Measurements from ENCODE around the gene AARSD1. TPM values are rescaled to one million over a fixed set of nuclear protein-coding genes. Genes with fewer than 3 reads are reported as not detected.

AARSD1 gene
- polyA plus RNA-seq, 1 of the 3 experiments (the other 2 are of a cell fraction), result 52.0 TPM

DNA sequence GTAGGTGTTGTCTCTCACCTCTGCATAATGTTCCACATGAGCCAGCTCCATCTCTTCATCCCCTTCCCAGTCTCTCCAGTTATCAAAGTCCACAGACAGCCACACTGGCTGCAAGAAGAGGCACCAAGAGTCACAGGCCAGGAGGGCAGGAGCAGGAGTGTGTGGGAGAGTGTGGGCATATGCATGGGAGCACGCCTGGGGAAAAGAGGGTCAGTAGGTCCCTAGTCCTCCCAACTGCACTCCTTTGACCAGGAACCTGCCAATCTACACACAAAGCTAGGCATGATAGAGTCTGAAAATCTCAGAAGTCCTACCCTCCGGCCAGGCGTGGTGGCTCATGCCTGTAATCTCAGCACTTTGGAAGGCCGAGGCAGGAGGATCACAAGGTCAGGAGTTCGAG lies 7.3 kb upstream of the AARSD1 start:
- 75% methylated on average over 5 of the region's 5 CpGs for WGBS (ENCODE audit: low lambda C conversion rate)
- Histone ChIP-seq H3K4me2 (no peak overlapping the region), H3K4me3 (ENCODE audit: low read depth in 2 of 2, low read length in 1 of 2) (no peak overlapping the region), H4K20me1 (ENCODE audit: insufficient read depth) (no peaks in the 10 kb centered on the region), H3K79me2 (ENCODE audit: insufficient read depth) (no peaks in the 10 kb centered on the region), H3K27me3 (ENCODE audit: insufficient read depth) (no peaks in the 10 kb centered on the region), H3K4me1 (ENCODE audit: control insufficient read depth in 1 of 2, insufficient read depth in 2 of 2, low read depth in 1 of 2, low read length in 1 of 2) (no peaks in the 10 kb centered on the region), H3K36me3 (replicated peaks in 1 of 2; ENCODE audit: control insufficient read depth in 1 of 2, insufficient read depth in 2 of 2, low read length in 1 of 2) (no peaks in the 10 kb centered on the region), H3K9me2 (no peaks in the 10 kb centered on the region), H3K9me3 (no peaks in the 10 kb centered on the region), H3K27ac (ENCODE audit: low read depth in 2 of 2, low read length in 1 of 2) (no peak overlapping the region), H2AFZ (ENCODE audit: low read depth) (no peak overlapping the region), H3F3A (replicated peaks; ENCODE audit: insufficient read depth) (peaks cover 13% of the 10 kb centered on the region), H3K9ac (no peak overlapping the region)
- DNase-seq, result no peak
- POLR2A ChIA-PET, result no interaction called here
- TF ChIP-seq FOXM1 (IDR thresholded peaks at IDR 0.05; ENCODE audit: low read depth), result no peak
- TF ChIP-seq, protein P1, sequence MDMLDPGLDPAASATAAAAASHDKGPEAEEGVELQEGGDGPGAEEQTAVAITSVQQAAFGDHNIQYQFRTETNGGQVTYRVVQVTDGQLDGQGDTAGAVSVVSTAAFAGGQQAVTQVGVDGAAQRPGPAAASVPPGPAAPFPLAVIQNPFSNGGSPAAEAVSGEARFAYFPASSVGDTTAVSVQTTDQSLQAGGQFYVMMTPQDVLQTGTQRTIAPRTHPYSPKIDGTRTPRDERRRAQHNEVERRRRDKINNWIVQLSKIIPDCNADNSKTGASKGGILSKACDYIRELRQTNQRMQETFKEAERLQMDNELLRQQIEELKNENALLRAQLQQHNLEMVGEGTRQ (IDR thresholded peaks at IDR 0.05; ENCODE audit: borderline replicate concordance, low read depth, low read length), result no peak
- no peak for TF ChIP-seq RCOR1 (IDR thresholded peaks at IDR 0.05; ENCODE audit: low read length)
- TF ChIP-seq GATA2 (CRISPR knock-in tag; IDR thresholded peaks at IDR 0.05), result no peak
- no peak for TF ChIP-seq PBX3 (IDR thresholded peaks at IDR 0.05)
- TF ChIP-seq NRF1 (IDR thresholded peaks at IDR 0.05; ENCODE audit: low read depth, low read length), result no peak
- no peak for TF ChIP-seq RXRA (IDR thresholded peaks at IDR 0.05; ENCODE audit: borderline replicate concordance, low read depth)
- TF ChIP-seq TCF12 (IDR thresholded peaks at IDR 0.05), result no peak
- TF ChIP-seq GABPA (IDR thresholded peaks at IDR 0.05; ENCODE audit: low read depth), result no peak
- no peak for TF ChIP-seq POLR2AphosphoS5 (IDR thresholded peaks at IDR 0.05; ENCODE audit: low read depth, low read length)
- no peak for TF ChIP-seq REST (IDR thresholded peaks at IDR 0.05; ENCODE audit: low read depth, low read length)
- TF ChIP-seq, protein P2, sequence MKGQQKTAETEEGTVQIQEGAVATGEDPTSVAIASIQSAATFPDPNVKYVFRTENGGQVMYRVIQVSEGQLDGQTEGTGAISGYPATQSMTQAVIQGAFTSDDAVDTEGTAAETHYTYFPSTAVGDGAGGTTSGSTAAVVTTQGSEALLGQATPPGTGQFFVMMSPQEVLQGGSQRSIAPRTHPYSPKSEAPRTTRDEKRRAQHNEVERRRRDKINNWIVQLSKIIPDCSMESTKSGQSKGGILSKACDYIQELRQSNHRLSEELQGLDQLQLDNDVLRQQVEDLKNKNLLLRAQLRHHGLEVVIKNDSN (IDR thresholded peaks at IDR 0.05; ENCODE audit: borderline replicate concordance, low read depth), result no peak
- TF ChIP-seq RFX5 (IDR thresholded peaks at IDR 0.05; ENCODE audit: low read length), result no peak
- TF ChIP-seq EZH2phosphoT487 (IDR thresholded peaks at IDR 0.05; ENCODE audit: borderline replicate concordance, low read depth), result no peak
- no peak for TF ChIP-seq SIN3A (IDR thresholded peaks at IDR 0.05; ENCODE audit: borderline replicate concordance, low read depth, low read length)
- TF ChIP-seq ZBTB33 (IDR thresholded peaks at IDR 0.05; ENCODE audit: borderline replicate concordance, low read depth), result no peak
- TF ChIP-seq MXI1 (IDR thresholded peaks at IDR 0.05; ENCODE audit: low read depth, low read length), result no peak
- TF ChIP-seq ELF1 (IDR thresholded peaks at IDR 0.05), result no peak
- no peak for TF ChIP-seq FOXJ3 (CRISPR knock-in tag; IDR thresholded peaks at IDR 0.05)
- TF ChIP-seq JUND (IDR thresholded peaks at IDR 0.05), result no peak
- CTCF ChIA-PET, result no interaction called here
